ENCODE measurements around the gene FBXO42. TPM values are rescaled to one million over a fixed set of nuclear protein-coding genes. Genes with fewer than 3 reads are reported as not detected.

The FBXO42 gene
- total and polyA plus RNA-seq, 9 of the 15 experiments (the other 6 are each of a cell fraction or from before 2014, with no cell fraction given), result 7.2 to 24.8 (median 17.4) TPM

DNA sequence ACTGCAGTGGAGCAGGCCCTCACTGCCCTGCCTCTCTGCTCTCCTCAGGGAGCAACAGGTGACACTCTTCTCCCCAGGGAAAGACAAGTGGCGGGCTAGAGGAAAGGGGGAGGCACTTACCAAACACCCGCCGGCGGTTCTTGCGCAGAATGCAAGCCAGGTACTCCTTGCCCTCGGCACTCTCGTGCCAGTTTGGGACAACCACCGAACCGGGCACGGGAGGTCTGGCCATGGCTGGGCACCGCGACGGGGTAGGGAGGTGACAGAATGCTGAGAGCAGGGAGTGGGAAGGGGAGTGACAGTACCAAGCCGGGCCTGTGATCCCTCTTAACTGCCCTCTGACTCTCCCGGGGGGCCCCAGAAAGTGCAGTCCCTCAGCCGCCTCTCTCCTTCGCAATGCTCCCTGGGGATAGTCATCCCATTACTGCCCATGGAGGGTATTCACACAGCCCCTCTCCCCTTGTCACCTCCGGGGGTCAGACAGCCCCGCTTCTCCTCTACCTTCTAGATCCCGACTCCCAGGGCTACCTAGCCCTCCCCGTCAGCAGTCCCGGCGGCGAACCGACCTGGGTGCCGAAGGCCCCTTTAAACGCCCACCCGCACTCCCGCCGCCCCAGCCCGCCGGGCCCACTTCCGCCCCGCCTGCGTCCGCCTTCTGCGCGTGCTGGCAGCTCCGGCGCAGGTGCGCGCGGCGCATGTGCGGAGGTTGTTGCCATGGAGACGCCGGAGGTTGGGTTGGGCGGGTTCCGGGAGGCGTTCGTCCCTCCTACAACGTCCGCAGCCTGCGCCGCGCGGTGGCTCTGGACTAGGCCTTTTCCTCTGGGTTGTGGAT is 115.6 kb downstream of the FBXO42 start, which contains the start of gene CPLANE2 (continued):
- TF ChIP-seq RBM14 (IDR thresholded peaks at IDR 0.05; ENCODE audit: borderline replicate concordance, insufficient read depth, low read depth, low read length) (no peak), RBM17 (IDR thresholded peaks at IDR 0.05; ENCODE audit: borderline replicate concordance, low read depth, low read length) (no peak), PHF20 (IDR thresholded peaks at IDR 0.05; ENCODE audit: partially characterized antibody) (peak; percentile 94), ZNF77 (CRISPR knock-in tag; IDR thresholded peaks at IDR 0.05) (no peak), KLF13 (tag; IDR thresholded peaks at IDR 0.05; ENCODE audit: borderline replicate concordance, low read depth) (peak; percentile 73; the same call in 1 of the 2 replicates), MCM5 (IDR thresholded peaks at IDR 0.05; ENCODE audit: low read depth) (no peak), HMG20A (CRISPR knock-in tag; conservative IDR thresholded peaks at IDR 0.05) (no peak), MYBL2 (IDR thresholded peaks at IDR 0.05; ENCODE audit: low read depth) (no peak), MYBL2 (CRISPR knock-in tag; IDR thresholded peaks at IDR 0.05; ENCODE audit: borderline replicate concordance) (no peak), ZFP36 (IDR thresholded peaks at IDR 0.05; ENCODE audit: low read depth, low read length, partially characterized antibody) (peak; percentile 15), MAZ (CRISPR knock-in tag; conservative IDR thresholded peaks at IDR 0.05 in 1 of 2, IDR thresholded peaks at IDR 0.05 in 1 of 2) (peak; percentile 59 to 74), SPI1 (IDR thresholded peaks at IDR 0.05; ENCODE audit: borderline replicate concordance, low read depth, low read length) (peak; percentile 84), EZH2 (IDR thresholded peaks at IDR 0.05; ENCODE audit: borderline replicate concordance, low read depth, low read length) (no peak), DMBX1 (CRISPR knock-in tag; IDR thresholded peaks at IDR 0.05; ENCODE audit: borderline replicate concordance) (no peak), ZNF134 (CRISPR knock-in tag; conservative IDR thresholded peaks at IDR 0.05) (no peak), ZBTB33 (CRISPR knock-in tag; IDR thresholded peaks at IDR 0.05) (peak; percentile 52; the same call in 1 of the 2 replicates), ZSCAN29 (IDR thresholded peaks at IDR 0.05) (no peak), ATF1 (CRISPR knock-in tag; IDR thresholded peaks at IDR 0.05) (peak; percentile 58; the same call in 1 of the 2 replicates), ATF1 (tag; IDR thresholded peaks at IDR 0.05) (peak; percentile 69; the same call in 1 of the 2 replicates), KAT7 (CRISPR knock-in tag; IDR thresholded peaks at IDR 0.05; ENCODE audit: borderline replicate concordance) (no peak), SRF (CRISPR knock-in tag; IDR thresholded peaks at IDR 0.05) (peak in 1 of 2 experiments; percentile 60; a peak in 2 of 4 replicates), TCF7 (IDR thresholded peaks at IDR 0.05; ENCODE audit: borderline replicate concordance) (no peak), NFXL1 (CRISPR knock-in tag; IDR thresholded peaks at IDR 0.05) (no peak), STAG1 (CRISPR knock-in tag; IDR thresholded peaks at IDR 0.05; ENCODE audit: borderline replicate concordance) (0 out of 2 replicates have a peak, but pooled peaks have one; percentile 20), BACH1 (tag; IDR thresholded peaks at IDR 0.05) (no peak), HNRNPLL (IDR thresholded peaks at IDR 0.05; ENCODE audit: low read depth, low read length, poor library complexity, severe bottlenecking) (peak; percentile 88)
- TF ChIP-seq, protein P1, sequence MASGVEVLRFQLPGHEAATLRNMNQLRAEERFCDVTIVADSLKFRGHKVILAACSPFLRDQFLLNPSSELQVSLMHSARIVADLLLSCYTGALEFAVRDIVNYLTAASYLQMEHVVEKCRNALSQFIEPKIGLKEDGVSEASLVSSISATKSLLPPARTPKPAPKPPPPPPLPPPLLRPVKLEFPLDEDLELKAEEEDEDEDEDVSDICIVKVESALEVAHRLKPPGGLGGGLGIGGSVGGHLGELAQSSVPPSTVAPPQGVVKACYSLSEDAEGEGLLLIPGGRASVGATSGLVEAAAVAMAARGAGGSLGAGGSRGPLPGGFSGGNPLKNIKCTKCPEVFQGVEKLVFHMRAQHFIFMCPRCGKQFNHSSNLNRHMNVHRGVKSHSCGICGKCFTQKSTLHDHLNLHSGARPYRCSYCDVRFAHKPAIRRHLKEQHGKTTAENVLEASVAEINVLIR (CRISPR knock-in tag; IDR thresholded peaks at IDR 0.05), result peak; percentile 68; the same call in 1 of the 2 replicates

All from K562 (cell line).